ENCODE measurements around the gene NELFB.

GRCh38 chr9:137253717-137254623 lies 1.2 kb upstream of the NELFB start:
- TF ChIP-seq CTCF (IDR thresholded peaks at IDR 0.05; ENCODE audit: low read depth, low read length, missing input control) (no peak), RAD21 (IDR thresholded peaks at IDR 0.05) (no peak), YY1 (IDR thresholded peaks at IDR 0.05) (no peak), REST (IDR thresholded peaks at IDR 0.05) (no peak), SP1 (IDR thresholded peaks at IDR 0.05) (peak; percentile 62), TAF1 (conservative IDR thresholded peaks at IDR 0.05) (no peak), GABPA (IDR thresholded peaks at IDR 0.05 in 1 of 2, conservative IDR thresholded peaks at IDR 0.05 in 1 of 2) (no peak), ZBTB33 (IDR thresholded peaks at IDR 0.05) (no peak)
